GM18505 (cell line): Measurements from ENCODE around the gene NCAM1.

ENCODE experiments used
- ATAC-seq: cut with Tn5 transposase; IDR thresholded peaks from one replicate; pipeline ENCODE4 v1.9.1; 2021; ENCODE audit not compliant: unreplicated experiment
- POLR2A ChIP-seq: IDR thresholded peaks from 4 replicates; pipeline ENCODE4 v1.6.1; 2011; ENCODE audit warnings: borderline replicate concordance; ENCODE audit not compliant: insufficient read depth, insufficient read length; ENCODE audit errors: extremely low read depth

Gene NCAM1

GRCh38 chr11:113256431-113257202, 295.4 kb downstream of the NCAM1 start:
- TF ChIP-seq POLR2A, result no peak
- ATAC-seq, result no peak

- no peak for ATAC-seq
- TF ChIP-seq POLR2A, result no peak
Observed at GRCh38 chr11:113260096-113260425, 298.8 kb downstream of the NCAM1 start.

GRCh38 chr11:113260541-113260940, 299.3 kb downstream of the NCAM1 start:
- ATAC-seq, result no peak
- no peak for TF ChIP-seq POLR2A

- no peak for TF ChIP-seq POLR2A
- ATAC-seq, result no peak
Observed at GRCh38 chr11:113261709-113262475, 300.7 kb downstream of the NCAM1 start.

GRCh38 chr11:113262594-113262993, 301.4 kb downstream of the NCAM1 start:
- TF ChIP-seq POLR2A, result no peak
- no peak for ATAC-seq

GRCh38 chr11:113263458-113264259, 302.4 kb downstream of the NCAM1 start:
- no peak for ATAC-seq

GRCh38 chr11:113265362-113265761, 304.1 kb downstream of the NCAM1 start:
- no peak for ATAC-seq

More at GRCh38 chr11:113263458-113264259, 302.4 kb downstream of the NCAM1 start:
- TF ChIP-seq POLR2A, result no peak

GRCh38 chr11:113267493-113267892, 306.3 kb downstream of the NCAM1 start:
- TF ChIP-seq POLR2A, result no peak
- ATAC-seq, result no peak

More at GRCh38 chr11:113265362-113265761, 304.1 kb downstream of the NCAM1 start:
- TF ChIP-seq POLR2A, result no peak

GRCh38 chr11:113269096-113269495, 307.9 kb downstream of the NCAM1 start:
- no peak for TF ChIP-seq POLR2A
- no peak for ATAC-seq

GRCh38 chr11:113269636-113270035, 308.4 kb downstream of the NCAM1 start:
- ATAC-seq, result no peak
- no peak for TF ChIP-seq POLR2A

- ATAC-seq, result no peak
- TF ChIP-seq POLR2A, result no peak
Observed at GRCh38 chr11:113270080-113270479, 308.9 kb downstream of the NCAM1 start.

- ATAC-seq, result no peak
- TF ChIP-seq POLR2A, result no peak
Observed at GRCh38 chr11:113271551-113272245, 310.5 kb downstream of the NCAM1 start.

GRCh38 chr11:113272281-113272680, 311.1 kb downstream of the NCAM1 start:
- TF ChIP-seq POLR2A, result no peak
- ATAC-seq, result no peak
